GM19023 (cell line): Measurements from ENCODE around the gene E2F2.

Source experiments
- ATAC-seq: cut with Tn5 transposase; IDR thresholded peaks from one replicate; pipeline ENCODE4 v1.9.1; 2021; ENCODE audit warnings: mild to moderate bottlenecking, moderate library complexity; ENCODE audit not compliant: unreplicated experiment

E2F2 gene

GRCh38 chr1:23466423-23466989, 64.5 kb downstream of the E2F2 start:
- no peak for ATAC-seq

GRCh38 chr1:23463286-23463685, 67.7 kb downstream of the E2F2 start:
- no peak for ATAC-seq

- no peak for ATAC-seq
These were observed 68.3 kb downstream of the E2F2 start for GRCh38 chr1:23462766-23463165.

GRCh38 chr1:23461050-23461449, 70.0 kb downstream of the E2F2 start:
- ATAC-seq, result no peak

- no peak for ATAC-seq
These were observed 70.5 kb downstream of the E2F2 start for GRCh38 chr1:23460519-23460918.

- ATAC-seq, result no peak
These were observed 71.7 kb downstream of the E2F2 start for GRCh38 chr1:23459338-23459757.
